Activated T-cell treated with anti-CD3 and anti-CD28 coated beads, Interleukin-2, amount 50 U/mL, for 72 hours (primary cell): ENCODE measurements around the gene PCP2. TPM values are rescaled to one million over a fixed set of nuclear protein-coding genes. Genes with fewer than 3 reads are reported as not detected.

Experiments
- ATAC-seq, 2 donors: fragments of 150-1000 bp; cut with Tn5 transposase; replicated peaks in 1 of 2; 2 replicates each; pipeline ENCODE4 v1.10.0; 2021; ENCODE audit warnings: moderate library complexity in 2 of 2, mild to moderate bottlenecking in 1 of 2
- DNase-seq, 2 donors: peaks; one replicate each; pipeline ENCODE4 v3.0.0; 2021 to 2022; ENCODE audit warnings: mixed read lengths in 1 of 2
- H3K27ac Mint-ChIP-seq: one replicate; pipeline ENCODE4 v1.8.0; 2022; ENCODE audit warnings: mild to moderate bottlenecking, moderate library complexity, mixed read lengths
- H3K27me3 Mint-ChIP-seq: one replicate; pipeline ENCODE4 v1.8.0; 2022; ENCODE audit warnings: low read depth, mixed read lengths
- H3K36me3 Mint-ChIP-seq, 2 donors: one replicate each; pipeline ENCODE4 v1.8.0; 2022; ENCODE audit warnings: mixed read lengths in 2 of 2, mild to moderate bottlenecking in 1 of 2; ENCODE audit not compliant: insufficient read depth in 2 of 2
- H3K4me1 Mint-ChIP-seq: one replicate; pipeline ENCODE4 v1.8.0; 2022; ENCODE audit warnings: low read depth, mixed read lengths
- H3K4me3 Mint-ChIP-seq, 2 donors: one replicate each; pipeline ENCODE4 v1.8.0; 2022; ENCODE audit warnings: mild to moderate bottlenecking in 2 of 2, mixed read lengths in 2 of 2, moderate library complexity in 2 of 2
- H3K9me3 Mint-ChIP-seq, 2 donors: one replicate each; pipeline ENCODE4 v1.8.0; 2022; ENCODE audit warnings: mixed read lengths in 2 of 2
- total RNA-seq, 2 donors: library from RNA; stranded (reverse); gene quantifications; one replicate each; pipeline ENCODE4 v1.2.3, GENCODE V29; 2022

The PCP2 gene
- total RNA-seq, 2 donors from 2014 or later = 1.9 to 2.2 TPM

DNA sequence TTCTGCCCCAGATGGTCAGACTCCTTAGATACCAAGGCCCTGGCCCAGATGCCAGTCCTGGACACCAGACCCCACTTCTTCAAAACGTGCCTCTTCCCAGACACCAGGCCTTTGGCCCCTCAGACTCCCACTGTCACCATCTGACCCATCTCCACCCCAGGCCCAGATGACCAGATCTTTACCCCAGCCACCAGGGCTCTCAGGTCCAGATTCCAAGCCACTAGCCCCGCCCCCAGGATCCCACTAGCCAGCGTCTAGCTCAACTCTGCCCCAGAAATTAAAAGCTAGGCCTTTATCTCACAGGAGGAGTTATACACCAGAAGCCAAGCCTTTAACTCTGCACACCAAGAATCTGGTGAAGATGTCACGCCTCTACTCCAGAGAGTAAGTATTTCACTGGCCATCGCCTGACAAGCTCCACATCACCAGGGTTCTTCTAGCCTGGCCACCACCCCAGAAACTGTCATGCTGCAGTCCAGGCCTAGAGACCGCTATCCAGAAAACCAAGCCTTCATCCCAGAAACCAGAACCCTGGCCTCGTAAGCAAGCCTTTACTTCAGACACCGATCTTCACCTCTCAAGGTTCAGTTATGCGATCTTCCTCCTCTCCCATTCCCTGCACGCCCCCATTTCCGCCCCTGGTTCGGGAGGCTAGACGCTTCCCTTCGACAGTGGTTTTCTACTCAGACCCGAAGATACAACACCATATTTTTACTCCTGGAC lies 4.8 kb downstream of the PCP2 start:
- H3K27ac Mint-ChIP-seq = peak overlapping the region; percentile 99
- DNase-seq (no peak), ATAC-seq (no peak)
- H3K4me3 Mint-ChIP-seq = peak overlapping the region; percentile 97 to 98
- H3K9me3 Mint-ChIP-seq = no peaks in the 10 kb centered on the region
- H3K27me3 Mint-ChIP-seq = no peaks in the 10 kb centered on the region
- H3K36me3 Mint-ChIP-seq = peaks cover 4 to 6% of the 10 kb centered on the region in 2 donors
- H3K4me1 Mint-ChIP-seq = peaks cover 45% of the 10 kb centered on the region

DNA sequence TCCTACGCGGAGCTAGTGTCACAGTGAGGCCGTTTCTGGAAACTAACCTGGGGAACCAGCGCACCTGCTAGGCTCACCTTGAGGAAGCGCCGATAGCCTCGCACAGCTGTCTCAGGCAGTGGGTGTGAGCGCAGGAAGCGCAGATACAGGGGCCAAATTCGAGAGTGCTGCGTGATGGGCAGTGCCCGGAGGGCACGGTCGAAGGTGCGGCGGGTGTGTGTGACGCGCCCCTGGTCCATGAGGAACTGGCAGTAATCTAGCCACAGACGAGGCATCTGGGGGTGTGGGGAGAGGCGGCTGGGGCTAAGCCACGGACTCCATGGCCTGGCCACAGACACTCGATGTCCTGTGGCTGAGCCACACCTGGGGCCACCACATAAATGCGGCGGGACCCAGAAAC lies 6.4 kb downstream of the PCP2 start:
- Mint-ChIP-seq H3K36me3 (peaks cover 6% of the 10 kb centered on the region in 2 donors), H3K4me1 (peaks cover 45% of the 10 kb centered on the region), H3K27ac (no peak overlapping the region), H3K9me3 (no peaks in the 10 kb centered on the region), H3K27me3 (no peaks in the 10 kb centered on the region), H3K4me3 (no peak overlapping the region)
- no peak for ATAC-seq
- DNase-seq = no peak

DNA sequence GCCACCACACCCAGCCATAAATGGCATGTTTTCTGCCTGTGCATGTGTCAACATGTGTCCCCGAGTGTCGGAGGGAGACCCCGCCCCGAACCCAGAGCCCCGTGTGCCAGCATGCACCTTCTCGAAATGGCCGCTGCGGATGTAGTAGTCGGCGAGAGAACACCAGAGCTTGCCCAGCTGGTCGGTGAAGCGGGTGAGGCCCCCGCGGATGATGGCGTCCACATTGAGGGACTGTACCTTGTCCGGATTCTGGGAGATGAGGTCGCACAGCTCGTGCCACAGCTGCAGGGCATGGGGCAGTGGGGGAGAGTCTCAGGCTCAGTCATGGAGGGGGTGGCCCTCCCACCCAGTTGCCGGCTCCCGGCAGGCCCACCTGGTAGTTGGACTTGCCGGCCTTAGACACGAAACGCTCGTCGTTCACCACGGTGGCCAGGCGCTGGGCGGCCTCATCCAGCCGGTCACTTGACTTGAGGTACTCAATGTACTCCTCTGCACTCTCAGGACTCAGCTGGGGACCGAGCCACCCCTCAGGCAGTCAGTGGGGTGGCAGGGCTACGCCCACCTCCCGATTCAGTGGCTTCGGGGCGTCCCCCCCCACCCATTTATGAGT lies 7.7 kb downstream of the PCP2 start:
- Mint-ChIP-seq H3K36me3 (peaks cover 6% of the 10 kb centered on the region in 2 donors), H3K27me3 (no peaks in the 10 kb centered on the region), H3K4me1 (peaks cover 39% of the 10 kb centered on the region), H3K9me3 (no peaks in the 10 kb centered on the region), H3K27ac (no peak overlapping the region), H3K4me3 (no peak overlapping the region)
- DNase-seq = no peak
- no peak for ATAC-seq

DNA sequence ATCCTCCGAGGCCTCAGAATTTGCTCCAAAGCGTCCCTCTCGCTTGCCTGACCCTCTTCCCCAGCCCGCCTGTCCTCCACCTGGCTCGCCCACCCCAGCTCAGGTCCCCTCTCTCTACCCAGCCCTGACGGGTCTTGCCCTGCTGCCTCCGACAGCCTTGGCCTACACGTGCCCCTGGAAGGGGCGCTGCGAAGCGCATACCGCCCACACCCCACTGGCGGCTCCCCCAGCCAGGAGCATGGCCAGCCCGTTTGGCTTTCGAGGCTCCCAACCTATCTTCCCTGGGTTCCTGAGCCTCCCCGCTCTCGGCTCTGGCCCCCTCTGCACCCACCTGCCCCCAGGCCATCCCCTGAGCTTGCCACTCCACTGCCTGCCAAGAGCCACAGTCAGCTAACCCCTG lies 8.7 kb downstream of the PCP2 start:
- H3K9me3 Mint-ChIP-seq = no peaks in the 10 kb centered on the region
- DNase-seq (no peak), ATAC-seq (no peak)
- peaks cover 6% of the 10 kb centered on the region in 2 donors for H3K36me3 Mint-ChIP-seq
- H3K27ac Mint-ChIP-seq = no peak overlapping the region
- H3K4me3 Mint-ChIP-seq = no peak overlapping the region
- H3K27me3 Mint-ChIP-seq = no peaks in the 10 kb centered on the region
- peaks cover 28% of the 10 kb centered on the region for H3K4me1 Mint-ChIP-seq

DNA sequence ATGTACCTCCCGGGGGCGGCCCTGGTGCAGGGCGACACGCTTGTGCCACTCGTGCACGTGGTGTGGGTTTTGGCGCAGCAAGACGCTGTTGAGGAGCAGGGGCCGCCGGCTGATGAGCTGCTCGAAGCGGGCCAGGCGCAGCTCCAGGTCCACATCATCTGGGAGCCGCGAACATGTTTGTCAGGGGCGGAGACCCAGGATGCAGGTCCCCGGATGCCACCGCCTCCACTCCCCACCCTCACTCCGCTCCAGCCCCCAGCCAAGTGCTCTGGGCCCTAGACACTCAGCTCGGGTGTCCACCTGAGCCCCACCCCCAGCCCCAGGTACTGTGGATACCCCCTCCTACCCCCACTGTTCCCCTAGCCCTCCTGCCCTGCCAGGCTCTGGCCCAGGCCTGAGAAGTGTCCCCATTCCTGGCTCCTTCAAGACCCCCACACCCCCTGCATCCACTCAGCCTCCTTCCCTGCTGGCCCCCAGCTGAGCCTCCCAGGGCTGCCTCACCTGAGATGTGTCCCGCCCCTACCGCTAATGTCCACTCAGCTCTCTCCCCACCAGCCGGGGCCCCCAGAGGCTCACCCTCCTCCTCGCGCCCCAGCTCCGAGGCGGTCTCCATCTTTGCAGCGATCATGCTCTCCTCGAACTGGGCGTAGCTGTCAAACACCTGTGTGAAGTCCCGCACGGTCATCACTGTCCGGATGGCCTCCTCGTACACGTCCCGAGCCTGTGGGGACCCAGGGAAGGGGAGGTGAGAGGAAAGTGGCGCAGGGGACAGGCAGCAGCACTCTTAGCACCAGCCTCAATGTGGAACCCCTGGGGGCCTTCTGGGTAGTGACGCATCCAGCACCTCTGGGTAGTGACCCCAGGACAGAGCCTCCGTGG lies 9.6 kb downstream of the PCP2 start:
- Mint-ChIP-seq H3K36me3 (peaks cover 0 to 2% of the 10 kb centered on the region in 2 donors), H3K27ac (no peak overlapping the region)
- no peak for ATAC-seq

DNA sequence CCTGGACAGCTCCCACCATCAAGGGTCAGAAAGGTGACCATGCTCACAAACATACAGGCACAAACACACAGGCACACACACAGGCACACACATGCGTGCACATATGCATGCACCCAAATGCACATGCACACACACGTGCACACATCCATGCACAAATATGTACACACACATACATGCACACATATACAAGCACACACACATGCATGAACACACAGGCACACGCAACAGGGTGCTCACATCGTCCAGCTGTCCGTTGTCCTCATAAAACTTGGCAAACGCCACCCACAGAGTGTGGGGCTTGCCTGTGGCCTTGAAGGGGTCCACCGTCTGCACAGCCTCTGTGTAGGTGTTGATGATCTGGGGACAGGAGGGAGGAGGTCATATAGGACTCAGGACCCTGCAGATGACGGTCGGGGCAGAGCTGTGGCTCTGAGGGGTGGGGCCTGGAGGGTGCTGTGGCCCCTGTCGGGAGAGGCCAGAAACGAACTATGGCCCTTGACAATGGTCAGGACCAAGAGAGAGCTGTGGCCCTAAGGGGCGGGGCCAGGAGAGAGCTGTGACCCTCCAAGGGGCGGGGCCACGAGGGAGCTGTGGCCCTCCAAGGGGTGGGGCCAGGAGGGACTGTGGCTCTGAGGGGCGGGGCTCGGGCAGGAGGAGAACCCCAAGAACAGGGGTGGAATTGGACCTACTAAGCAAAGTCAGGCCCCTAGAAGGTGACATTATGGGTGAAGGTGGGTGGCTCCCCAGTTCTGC lies 10.4 kb downstream of the PCP2 start:
- DNase-seq = peak in 1 of 2 donors; percentile 26
- Mint-ChIP-seq H3K27me3 (no peaks in the 10 kb centered on the region), H3K4me3 (no peak overlapping the region), H3K27ac (no peak overlapping the region), H3K4me1 (peaks cover 11% of the 10 kb centered on the region), H3K9me3 (no peaks in the 10 kb centered on the region), H3K36me3 (peaks cover 2 to 4% of the 10 kb centered on the region in 2 donors)
- ATAC-seq = peak; percentile 12 to 26

More for the DNA sequence above, 9.6 kb downstream of the PCP2 start:
- DNase-seq = no peak
- Mint-ChIP-seq H3K9me3 (no peaks in the 10 kb centered on the region), H3K4me1 (peaks cover 20% of the 10 kb centered on the region), H3K27me3 (no peaks in the 10 kb centered on the region), H3K4me3 (no peak overlapping the region)

DNA sequence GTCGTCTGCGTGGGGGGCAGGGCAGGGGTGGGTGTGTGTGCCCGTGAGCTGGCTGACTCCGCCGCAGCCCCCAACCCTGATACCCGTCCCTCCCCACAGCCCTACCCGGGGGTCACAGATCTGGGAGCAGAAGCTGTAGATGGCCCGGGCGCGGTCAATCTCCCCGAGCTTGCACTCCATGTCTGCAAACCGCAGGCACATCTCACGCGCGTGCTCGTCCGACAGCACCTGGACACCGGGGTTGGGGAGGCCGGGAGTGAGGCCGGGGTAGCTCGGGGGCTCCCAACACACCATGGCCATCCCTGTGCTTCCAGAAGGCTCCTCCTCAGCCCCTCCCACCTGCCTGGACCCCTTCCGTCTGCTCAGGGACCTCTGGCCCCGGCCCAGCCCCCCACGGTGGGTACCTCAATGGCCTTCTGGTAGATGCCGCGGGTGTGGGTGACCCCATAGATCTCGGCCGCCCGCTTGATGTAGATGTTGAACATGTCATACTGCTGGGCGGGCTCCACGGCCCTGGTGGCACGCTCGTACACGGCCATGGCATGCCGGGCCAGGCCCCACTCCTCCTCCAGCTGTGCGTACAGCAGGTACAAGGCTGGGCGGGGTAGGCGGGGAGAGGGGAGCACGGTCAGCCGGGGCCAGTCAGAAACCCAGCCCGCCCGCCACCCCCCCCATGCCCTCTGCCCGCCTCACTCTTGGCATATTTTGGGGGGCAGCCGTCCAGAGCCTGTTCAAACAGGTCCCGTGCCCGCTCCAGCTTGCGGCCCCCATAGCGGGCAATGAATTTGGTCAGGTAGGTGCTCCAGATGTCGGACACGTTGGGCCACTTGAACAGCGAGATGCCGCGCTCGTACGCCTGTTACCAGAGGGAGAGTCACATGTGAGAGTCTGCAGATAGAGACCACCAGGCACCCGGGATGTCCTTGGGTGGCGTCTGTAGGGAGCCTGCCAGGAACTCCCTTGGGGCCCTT lies 12.8 kb downstream of the PCP2 start:
- Mint-ChIP-seq H3K4me3 (no peak overlapping the region), H3K4me1 (no peaks in the 10 kb centered on the region), H3K36me3 (peaks cover 2 to 4% of the 10 kb centered on the region in 2 donors), H3K9me3 (no peaks in the 10 kb centered on the region), H3K27me3 (no peaks in the 10 kb centered on the region), H3K27ac (no peak overlapping the region)
- ATAC-seq (no peak), DNase-seq (no peak)

DNA sequence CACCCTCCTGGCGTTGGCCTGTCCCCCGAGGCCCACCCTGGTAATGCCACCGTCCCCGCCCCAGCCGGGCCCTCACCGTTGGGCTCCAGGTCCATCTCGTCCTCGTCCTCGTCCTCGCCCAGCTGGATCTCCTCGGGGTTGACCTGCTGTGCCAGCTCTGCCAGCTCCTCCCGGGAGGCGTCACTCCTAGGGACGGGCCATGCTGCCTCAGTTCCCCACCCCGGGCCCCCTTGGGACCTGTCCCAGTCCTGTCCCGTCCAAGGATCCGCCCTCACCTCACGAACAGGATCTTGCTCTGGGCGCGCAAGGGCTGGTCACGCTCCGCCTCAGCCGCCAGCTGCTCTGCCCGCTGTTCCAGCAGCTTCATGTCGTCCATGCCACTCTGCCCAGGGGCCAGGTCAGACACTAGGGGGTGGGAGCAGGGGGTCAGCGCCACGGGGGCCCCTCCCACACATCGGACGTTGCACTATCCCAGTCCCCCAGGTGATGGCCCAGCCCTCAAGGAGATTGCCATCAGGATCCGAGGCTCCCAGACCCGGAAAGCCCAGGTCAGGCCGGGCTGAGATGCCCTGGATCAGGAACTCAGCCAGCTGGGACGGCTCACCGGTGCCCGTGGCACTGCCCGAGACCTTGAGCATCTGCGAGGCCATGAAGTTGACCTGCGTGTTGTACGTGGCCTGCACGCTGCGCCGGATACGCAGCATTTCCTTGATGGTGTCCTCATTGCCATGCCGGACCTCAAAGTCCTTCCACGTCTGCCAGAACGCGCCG lies 13.7 kb downstream of the PCP2 start:
- peaks cover 2 to 4% of the 10 kb centered on the region in 2 donors for H3K36me3 Mint-ChIP-seq
- no peak for ATAC-seq

DNA sequence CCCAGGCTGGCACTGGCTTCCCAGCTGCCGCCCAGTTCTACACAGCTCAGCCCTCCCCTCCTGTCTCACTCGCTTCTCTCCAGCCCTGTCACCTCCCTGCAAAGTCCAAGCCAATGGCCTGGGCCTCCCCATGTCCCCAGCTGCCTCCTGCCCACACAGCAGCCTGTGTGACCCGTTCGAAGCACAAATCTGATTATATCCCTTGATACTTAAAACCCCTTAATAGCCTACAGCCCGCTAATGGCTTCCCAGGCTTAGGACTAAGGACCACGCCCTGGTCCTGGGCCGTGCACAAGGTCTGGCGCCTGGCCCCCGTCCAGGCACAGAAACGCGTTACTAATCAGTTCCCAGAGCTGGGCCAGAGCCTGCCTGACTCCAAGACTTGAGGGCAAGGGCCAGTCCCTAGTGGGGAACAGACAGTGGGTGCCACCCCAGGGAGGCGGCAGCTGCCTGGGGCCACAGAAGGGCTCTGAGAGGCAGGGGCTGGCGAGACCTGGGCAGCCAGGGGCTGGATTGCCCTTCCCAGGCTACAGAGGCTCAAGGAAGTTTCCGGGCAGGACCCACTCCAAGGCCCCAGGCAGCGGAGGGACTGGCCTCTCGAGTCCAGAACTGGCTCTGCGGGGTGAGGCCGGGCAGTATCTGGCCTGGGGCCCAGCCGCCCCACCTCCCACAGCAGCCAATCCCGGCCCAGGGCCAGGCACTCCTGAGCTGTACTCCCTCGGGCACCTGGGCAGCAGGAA lies 14.6 kb downstream of the PCP2 start:
- H3K27me3 Mint-ChIP-seq = no peaks in the 10 kb centered on the region
- H3K4me3 Mint-ChIP-seq = no peak overlapping the region
- H3K27ac Mint-ChIP-seq = no peak overlapping the region
- H3K4me1 Mint-ChIP-seq = no peaks in the 10 kb centered on the region
- no peaks in the 10 kb centered on the region for H3K9me3 Mint-ChIP-seq
- DNase-seq (no peak), ATAC-seq (no peak)
- peaks cover 2 to 4% of the 10 kb centered on the region in 2 donors for H3K36me3 Mint-ChIP-seq

More for the DNA sequence above, 13.7 kb downstream of the PCP2 start:
- H3K4me1 Mint-ChIP-seq = no peaks in the 10 kb centered on the region
- H3K4me3 Mint-ChIP-seq = no peak overlapping the region
- no peak overlapping the region for H3K27ac Mint-ChIP-seq
- no peaks in the 10 kb centered on the region for H3K9me3 Mint-ChIP-seq
- no peaks in the 10 kb centered on the region for H3K27me3 Mint-ChIP-seq
- no peak for DNase-seq

DNA sequence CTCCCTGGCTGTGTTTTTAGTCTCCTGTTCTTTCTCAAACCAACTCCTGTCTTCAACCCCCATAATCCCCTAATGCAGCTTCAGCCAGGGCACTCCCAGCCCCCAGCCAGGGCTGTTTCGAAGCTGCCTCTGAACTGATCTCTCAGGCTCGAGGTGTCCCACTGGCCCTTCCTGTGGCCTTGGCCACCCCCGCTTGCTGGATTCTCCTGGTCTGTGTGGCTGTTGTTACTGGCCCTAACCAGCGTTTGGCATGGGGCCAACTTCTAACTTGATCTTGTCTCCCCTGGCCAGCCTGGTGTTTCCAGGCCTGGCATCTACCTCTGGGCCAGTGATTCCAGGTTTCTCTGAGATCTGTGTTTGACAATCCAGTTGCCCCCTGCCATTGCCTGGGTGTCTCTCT lies 15.2 kb downstream of the PCP2 start:
- H3K9me3 Mint-ChIP-seq = no peaks in the 10 kb centered on the region
- peaks cover 2 to 4% of the 10 kb centered on the region in 2 donors for H3K36me3 Mint-ChIP-seq
- no peak overlapping the region for H3K4me3 Mint-ChIP-seq
- H3K4me1 Mint-ChIP-seq = no peaks in the 10 kb centered on the region
- ATAC-seq = no peak
- no peak overlapping the region for H3K27ac Mint-ChIP-seq
- H3K27me3 Mint-ChIP-seq = no peaks in the 10 kb centered on the region
- DNase-seq = no peak

DNA sequence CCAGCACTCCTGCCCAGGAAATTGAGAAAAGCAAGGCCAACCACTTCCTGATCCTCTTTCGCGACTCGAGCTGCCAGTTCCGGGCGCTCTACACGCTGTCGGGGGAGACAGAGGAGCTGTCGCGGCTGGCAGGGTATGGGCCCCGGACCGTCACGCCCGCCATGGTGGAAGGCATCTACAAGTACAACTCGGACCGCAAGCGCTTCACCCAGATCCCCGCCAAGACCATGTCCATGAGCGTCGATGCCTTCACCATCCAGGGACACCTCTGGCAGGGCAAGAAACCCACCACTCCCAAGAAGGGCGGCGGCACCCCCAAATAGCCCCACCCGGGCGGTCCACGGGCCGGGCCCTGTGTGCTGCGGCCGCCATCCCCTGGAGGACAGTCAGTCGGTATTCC lies 15.8 kb downstream of the PCP2 start:
- H3K36me3 Mint-ChIP-seq = peaks cover 0 to 4% of the 10 kb centered on the region in 2 donors
- ATAC-seq (no peak), DNase-seq (no peak)
- no peaks in the 10 kb centered on the region for H3K27me3 Mint-ChIP-seq
- H3K4me1 Mint-ChIP-seq = no peaks in the 10 kb centered on the region
- H3K9me3 Mint-ChIP-seq = no peaks in the 10 kb centered on the region
- no peak overlapping the region for H3K4me3 Mint-ChIP-seq
- no peak overlapping the region for H3K27ac Mint-ChIP-seq
